ENCODE results near the gene TUFT1.

DNA sequence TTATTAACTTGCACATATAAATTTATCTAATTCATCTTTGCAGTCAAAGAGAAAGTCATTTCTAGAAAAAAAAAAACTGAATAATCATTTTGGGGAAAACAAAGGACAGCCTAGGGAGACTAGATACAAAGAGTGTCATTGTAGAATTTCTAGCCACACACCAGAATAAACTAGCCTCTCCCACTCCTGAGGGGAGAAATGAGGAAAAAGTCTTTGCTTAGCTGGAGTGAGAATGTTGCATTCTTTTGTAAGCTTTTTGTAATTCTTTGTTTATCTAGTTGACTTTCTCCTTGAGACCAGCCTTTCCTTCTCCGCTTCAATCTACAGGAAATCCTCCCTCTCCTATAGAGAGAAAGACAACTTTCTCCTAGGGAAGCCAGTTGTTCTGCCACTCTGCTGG lies 44.8 kb upstream of the TUFT1 start:
- no peak for TF ChIP-seq ELF4 (CRISPR knock-in tag; IDR thresholded peaks at IDR 0.05; ENCODE audit: low read depth)
- no peak for TF ChIP-seq KAT7 (CRISPR knock-in tag; IDR thresholded peaks at IDR 0.05; ENCODE audit: borderline replicate concordance)
- TF ChIP-seq, protein P1, sequence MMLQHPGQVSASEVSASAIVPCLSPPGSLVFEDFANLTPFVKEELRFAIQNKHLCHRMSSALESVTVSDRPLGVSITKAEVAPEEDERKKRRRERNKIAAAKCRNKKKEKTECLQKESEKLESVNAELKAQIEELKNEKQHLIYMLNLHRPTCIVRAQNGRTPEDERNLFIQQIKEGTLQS (CRISPR knock-in tag; conservative IDR thresholded peaks at IDR 0.05), result no peak
- TF ChIP-seq, protein P2, sequence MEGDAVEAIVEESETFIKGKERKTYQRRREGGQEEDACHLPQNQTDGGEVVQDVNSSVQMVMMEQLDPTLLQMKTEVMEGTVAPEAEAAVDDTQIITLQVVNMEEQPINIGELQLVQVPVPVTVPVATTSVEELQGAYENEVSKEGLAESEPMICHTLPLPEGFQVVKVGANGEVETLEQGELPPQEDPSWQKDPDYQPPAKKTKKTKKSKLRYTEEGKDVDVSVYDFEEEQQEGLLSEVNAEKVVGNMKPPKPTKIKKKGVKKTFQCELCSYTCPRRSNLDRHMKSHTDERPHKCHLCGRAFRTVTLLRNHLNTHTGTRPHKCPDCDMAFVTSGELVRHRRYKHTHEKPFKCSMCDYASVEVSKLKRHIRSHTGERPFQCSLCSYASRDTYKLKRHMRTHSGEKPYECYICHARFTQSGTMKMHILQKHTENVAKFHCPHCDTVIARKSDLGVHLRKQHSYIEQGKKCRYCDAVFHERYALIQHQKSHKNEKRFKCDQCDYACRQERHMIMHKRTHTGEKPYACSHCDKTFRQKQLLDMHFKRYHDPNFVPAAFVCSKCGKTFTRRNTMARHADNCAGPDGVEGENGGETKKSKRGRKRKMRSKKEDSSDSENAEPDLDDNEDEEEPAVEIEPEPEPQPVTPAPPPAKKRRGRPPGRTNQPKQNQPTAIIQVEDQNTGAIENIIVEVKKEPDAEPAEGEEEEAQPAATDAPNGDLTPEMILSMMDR (IDR thresholded peaks at IDR 0.05), result no peak
- no peak for TF ChIP-seq IRF1 (CRISPR knock-in tag; IDR thresholded peaks at IDR 0.05)
- TF ChIP-seq USF2 (CRISPR knock-in tag; IDR thresholded peaks at IDR 0.05), result no peak

All from WTC11 (cell line).